ENCODE measurements around the gene ANXA11.

Gene ANXA11

GRCh38 chr10:80161321-80162083, 43.8 kb downstream of the ANXA11 start:
- no peaks in the 10 kb centered on the region for H3K9me3 ChIP-seq (ENCODE audit: control insufficient read depth, insufficient read depth, low read length)
- H3K4me3 ChIP-seq (ENCODE audit: low read depth, low read length): no peak overlapping the region
- no peak overlapping the region for H3K9ac ChIP-seq (ENCODE audit: low read depth, low read length)
- no peak overlapping the region for H3K27ac ChIP-seq (ENCODE audit: low read depth, low read length)
- H3K27me3 ChIP-seq (ENCODE audit: control insufficient read depth, insufficient read depth, low read length): no peaks in the 10 kb centered on the region
- peaks cover 11% of the 10 kb centered on the region for H3K4me1 ChIP-seq (ENCODE audit: control insufficient read depth, insufficient read depth, low read length)
- peaks cover 41% of the 10 kb centered on the region for H3K36me3 ChIP-seq (ENCODE audit: control insufficient read depth, insufficient read depth, low read length)

- H3K9me3 ChIP-seq (ENCODE audit: control insufficient read depth, insufficient read depth, low read length): no peaks in the 10 kb centered on the region
- H3K27ac ChIP-seq (ENCODE audit: low read depth, low read length): no peak overlapping the region
- no peak overlapping the region for H3K9ac ChIP-seq (ENCODE audit: low read depth, low read length)
- H3K27me3 ChIP-seq (ENCODE audit: control insufficient read depth, insufficient read depth, low read length): no peaks in the 10 kb centered on the region
- peaks cover 41% of the 10 kb centered on the region for H3K36me3 ChIP-seq (ENCODE audit: control insufficient read depth, insufficient read depth, low read length)
- H3K4me3 ChIP-seq (ENCODE audit: low read depth, low read length): no peak overlapping the region
- peaks cover 11% of the 10 kb centered on the region for H3K4me1 ChIP-seq (ENCODE audit: control insufficient read depth, insufficient read depth, low read length)
Observed at GRCh38 chr10:80160361-80161320, 44.7 kb downstream of the ANXA11 start.

- no peak overlapping the region for H3K9ac ChIP-seq (ENCODE audit: low read depth, low read length)
- H3K9me3 ChIP-seq (ENCODE audit: control insufficient read depth, insufficient read depth, low read length): no peaks in the 10 kb centered on the region
- no peak overlapping the region for H3K27ac ChIP-seq (ENCODE audit: low read depth, low read length)
- peaks cover 11% of the 10 kb centered on the region for H3K4me1 ChIP-seq (ENCODE audit: control insufficient read depth, insufficient read depth, low read length)
- H3K4me3 ChIP-seq (ENCODE audit: low read depth, low read length): no peak overlapping the region
- H3K36me3 ChIP-seq (ENCODE audit: control insufficient read depth, insufficient read depth, low read length): peaks cover 52% of the 10 kb centered on the region
- H3K27me3 ChIP-seq (ENCODE audit: control insufficient read depth, insufficient read depth, low read length): no peaks in the 10 kb centered on the region
Observed at GRCh38 chr10:80159166-80159873, 46.0 kb downstream of the ANXA11 start.

- no peak overlapping the region for H3K9ac ChIP-seq (ENCODE audit: low read depth, low read length)
- H3K4me1 ChIP-seq (ENCODE audit: control insufficient read depth, insufficient read depth, low read length): peaks cover 11% of the 10 kb centered on the region
- H3K36me3 ChIP-seq (ENCODE audit: control insufficient read depth, insufficient read depth, low read length): peaks cover 52% of the 10 kb centered on the region
- no peak overlapping the region for H3K27ac ChIP-seq (ENCODE audit: low read depth, low read length)
- no peaks in the 10 kb centered on the region for H3K9me3 ChIP-seq (ENCODE audit: control insufficient read depth, insufficient read depth, low read length)
- no peaks in the 10 kb centered on the region for H3K27me3 ChIP-seq (ENCODE audit: control insufficient read depth, insufficient read depth, low read length)
- no peak overlapping the region for H3K4me3 ChIP-seq (ENCODE audit: low read depth, low read length)
Observed at GRCh38 chr10:80158598-80159127, 46.7 kb downstream of the ANXA11 start.

- H3K27me3 ChIP-seq (ENCODE audit: control insufficient read depth, insufficient read depth, low read length): no peaks in the 10 kb centered on the region
- no peak overlapping the region for H3K4me3 ChIP-seq (ENCODE audit: low read depth, low read length)
- H3K9me3 ChIP-seq (ENCODE audit: control insufficient read depth, insufficient read depth, low read length): no peaks in the 10 kb centered on the region
- H3K9ac ChIP-seq (ENCODE audit: low read depth, low read length): no peak overlapping the region
- no peak overlapping the region for H3K27ac ChIP-seq (ENCODE audit: low read depth, low read length)
- H3K4me1 ChIP-seq (ENCODE audit: control insufficient read depth, insufficient read depth, low read length): peaks cover 11% of the 10 kb centered on the region
- H3K36me3 ChIP-seq (ENCODE audit: control insufficient read depth, insufficient read depth, low read length): peaks cover 47% of the 10 kb centered on the region
Observed at GRCh38 chr10:80158126-80158525, 47.2 kb downstream of the ANXA11 start.

- Histone ChIP-seq H3K9ac (ENCODE audit: low read depth, low read length) (no peak overlapping the region), H3K4me3 (ENCODE audit: low read depth, low read length) (no peak overlapping the region), H3K9me3 (ENCODE audit: control insufficient read depth, insufficient read depth, low read length) (no peaks in the 10 kb centered on the region), H3K36me3 (ENCODE audit: control insufficient read depth, insufficient read depth, low read length) (peaks cover 41% of the 10 kb centered on the region), H3K27me3 (ENCODE audit: control insufficient read depth, insufficient read depth, low read length) (no peaks in the 10 kb centered on the region), H3K27ac (ENCODE audit: low read depth, low read length) (no peak overlapping the region), H3K4me1 (ENCODE audit: control insufficient read depth, insufficient read depth, low read length) (peaks cover 11% of the 10 kb centered on the region)
Observed at GRCh38 chr10:80157561-80157960, 47.8 kb downstream of the ANXA11 start.

- H3K27ac ChIP-seq (ENCODE audit: low read depth, low read length): no peak overlapping the region
- no peaks in the 10 kb centered on the region for H3K27me3 ChIP-seq (ENCODE audit: control insufficient read depth, insufficient read depth, low read length)
- H3K9me3 ChIP-seq (ENCODE audit: control insufficient read depth, insufficient read depth, low read length): no peaks in the 10 kb centered on the region
- H3K36me3 ChIP-seq (ENCODE audit: control insufficient read depth, insufficient read depth, low read length): peaks cover 44% of the 10 kb centered on the region
- H3K9ac ChIP-seq (ENCODE audit: low read depth, low read length): no peak overlapping the region
- H3K4me3 ChIP-seq (ENCODE audit: low read depth, low read length): no peak overlapping the region
- 0 out of 2 replicates have a peak, but pooled peaks cover under 1% of the 10 kb centered on the region for H3K4me1 ChIP-seq (ENCODE audit: control insufficient read depth, insufficient read depth, low read length)
Observed at GRCh38 chr10:80156216-80156615, 49.1 kb downstream of the ANXA11 start.

GRCh38 chr10:80155696-80156215, 49.6 kb downstream of the ANXA11 start:
- H3K27me3 ChIP-seq (ENCODE audit: control insufficient read depth, insufficient read depth, low read length): no peaks in the 10 kb centered on the region
- H3K9ac ChIP-seq (ENCODE audit: low read depth, low read length): no peak overlapping the region
- H3K36me3 ChIP-seq (ENCODE audit: control insufficient read depth, insufficient read depth, low read length): peaks cover 44% of the 10 kb centered on the region
- no peak overlapping the region for H3K27ac ChIP-seq (ENCODE audit: low read depth, low read length)
- no peaks in the 10 kb centered on the region for H3K9me3 ChIP-seq (ENCODE audit: control insufficient read depth, insufficient read depth, low read length)
- no peak overlapping the region for H3K4me3 ChIP-seq (ENCODE audit: low read depth, low read length)
- H3K4me1 ChIP-seq (ENCODE audit: control insufficient read depth, insufficient read depth, low read length): peaks cover 3% of the 10 kb centered on the region

- Histone ChIP-seq H3K4me1 (ENCODE audit: control insufficient read depth, insufficient read depth, low read length) (peaks cover 4% of the 10 kb centered on the region), H3K4me3 (ENCODE audit: low read depth, low read length) (no peak overlapping the region), H3K27ac (ENCODE audit: low read depth, low read length) (no peak overlapping the region), H3K36me3 (ENCODE audit: control insufficient read depth, insufficient read depth, low read length) (peaks cover 44% of the 10 kb centered on the region), H3K9me3 (ENCODE audit: control insufficient read depth, insufficient read depth, low read length) (no peaks in the 10 kb centered on the region), H3K9ac (ENCODE audit: low read depth, low read length) (no peak overlapping the region), H3K27me3 (ENCODE audit: control insufficient read depth, insufficient read depth, low read length) (no peaks in the 10 kb centered on the region)
Observed at GRCh38 chr10:80154978-80155695, 50.2 kb downstream of the ANXA11 start.

GRCh38 chr10:80154626-80154977, 50.7 kb downstream of the ANXA11 start:
- H3K36me3 ChIP-seq (ENCODE audit: control insufficient read depth, insufficient read depth, low read length): peaks cover 44% of the 10 kb centered on the region
- H3K4me3 ChIP-seq (ENCODE audit: low read depth, low read length): no peak overlapping the region

More at GRCh38 chr10:80154626-80154977, 50.7 kb downstream of the ANXA11 start:
- Histone ChIP-seq H3K9ac (ENCODE audit: low read depth, low read length) (no peak overlapping the region), H3K4me1 (ENCODE audit: control insufficient read depth, insufficient read depth, low read length) (peaks cover 4% of the 10 kb centered on the region), H3K27me3 (ENCODE audit: control insufficient read depth, insufficient read depth, low read length) (no peaks in the 10 kb centered on the region), H3K9me3 (ENCODE audit: control insufficient read depth, insufficient read depth, low read length) (no peaks in the 10 kb centered on the region), H3K27ac (ENCODE audit: low read depth, low read length) (no peak overlapping the region)
